ENCODE results near the gene CALCB.
A peak's percentile ranks its signal among the peaks of the same experiment; 100 is the strongest.

CALCB gene

GRCh38 chr11:15104166-15104565 lies 30.8 kb downstream of the CALCB start:
- Mint-ChIP-seq H3K4me1 (no peaks in the 10 kb centered on the region), H3K27me3 (peaks cover 8% of the 10 kb centered on the region), H3K27ac (no peak overlapping the region), H3K4me3 (no peak overlapping the region), H3K9me3 (no peaks in the 10 kb centered on the region)
- ATAC-seq (no peak), DNase-seq (no peak)

GRCh38 chr11:15106201-15106965 lies 33.0 kb downstream of the CALCB start:
- Mint-ChIP-seq H3K9me3 (no peaks in the 10 kb centered on the region), H3K27ac (peak overlapping the region in 1 of 2 donors; percentile 34), H3K4me3 (no peak overlapping the region), H3K27me3 (no peaks in the 10 kb centered on the region), H3K4me1 (no peaks in the 10 kb centered on the region)
- ATAC-seq (no peak), DNase-seq (no peak)

- H3K9me3 Mint-ChIP-seq: no peaks in the 10 kb centered on the region
- no peak overlapping the region for H3K4me3 Mint-ChIP-seq
- peak overlapping the region in 1 of 2 donors; percentile 28 for H3K27ac Mint-ChIP-seq
- no peaks in the 10 kb centered on the region for H3K27me3 Mint-ChIP-seq
- H3K4me1 Mint-ChIP-seq: no peaks in the 10 kb centered on the region
- ATAC-seq: no peak
- no peak for DNase-seq
These were observed 34.5 kb downstream of the CALCB start for GRCh38 chr11:15107730-15108515.

- H3K27me3 Mint-ChIP-seq: peaks cover 5% of the 10 kb centered on the region
- H3K4me1 Mint-ChIP-seq: peaks cover 5% of the 10 kb centered on the region
- DNase-seq: no peak
- no peak for ATAC-seq
- H3K27ac Mint-ChIP-seq: peak overlapping the region in 1 of 2 donors; percentile 28
- H3K4me3 Mint-ChIP-seq: no peak overlapping the region
- no peaks in the 10 kb centered on the region for H3K9me3 Mint-ChIP-seq
These were observed 35.3 kb downstream of the CALCB start for GRCh38 chr11:15108592-15109130.

- ATAC-seq (no peak), DNase-seq (no peak)
- Mint-ChIP-seq H3K27me3 (peaks cover 15% of the 10 kb centered on the region), H3K4me3 (no peak overlapping the region), H3K27ac (no peak overlapping the region), H3K4me1 (peaks cover 8% of the 10 kb centered on the region), H3K9me3 (no peaks in the 10 kb centered on the region)
These were observed 36.2 kb downstream of the CALCB start for GRCh38 chr11:15109602-15110001.

GRCh38 chr11:15111215-15111614 lies 37.8 kb downstream of the CALCB start:
- H3K4me1 Mint-ChIP-seq: peaks cover 15% of the 10 kb centered on the region
- H3K27me3 Mint-ChIP-seq: peaks cover 28% of the 10 kb centered on the region
- no peak overlapping the region for H3K4me3 Mint-ChIP-seq
- H3K9me3 Mint-ChIP-seq: no peaks in the 10 kb centered on the region
- no peak overlapping the region for H3K27ac Mint-ChIP-seq
- ATAC-seq (no peak), DNase-seq (no peak)

GRCh38 chr11:15112131-15112541 lies 38.7 kb downstream of the CALCB start:
- Mint-ChIP-seq H3K9me3 (no peaks in the 10 kb centered on the region), H3K27me3 (peaks cover 37% of the 10 kb centered on the region), H3K4me3 (no peak overlapping the region), H3K27ac (no peak overlapping the region), H3K4me1 (peaks cover 15% of the 10 kb centered on the region)
- ATAC-seq (no peak), DNase-seq (no peak)

- Mint-ChIP-seq H3K9me3 (no peaks in the 10 kb centered on the region), H3K27me3 (peaks cover 47% of the 10 kb centered on the region), H3K4me3 (peak overlapping the region; percentile 39 to 46), H3K4me1 (peaks cover 21% of the 10 kb centered on the region), H3K27ac (peak overlapping the region; percentile 28 to 89)
- ATAC-seq (peak; percentile 78), DNase-seq (peak in 1 of 2 donors; percentile 39)
These were observed 40.0 kb downstream of the CALCB start for GRCh38 chr11:15113381-15113780.

- Mint-ChIP-seq H3K4me3 (peak within 1 kb of the TSS; percentile 39 to 46), H3K27ac (peak within 1 kb of the TSS in 1 of 2 donors; percentile 89), H3K4me1 (peaks cover 33% of the 10 kb centered on the region), H3K27me3 (peaks cover 47% of the 10 kb centered on the region), H3K9me3 (no peaks in the 10 kb centered on the region)
- DNase-seq: no peak
- no peak for ATAC-seq
These were observed 41.4 kb downstream of the CALCB start, which contains the start of gene INSC for GRCh38 chr11:15114501-15115475. INSC (plus strand) TSS chr11:15114923; CDS start chr11:15149175, 34,252 bp downstream.

GRCh38 chr11:15115686-15116085 lies 42.3 kb downstream of the CALCB start:
- Mint-ChIP-seq H3K27ac (no peak overlapping the region), H3K27me3 (peaks cover 54% of the 10 kb centered on the region), H3K9me3 (no peaks in the 10 kb centered on the region), H3K4me3 (no peak overlapping the region), H3K4me1 (peaks cover 33% of the 10 kb centered on the region)
- ATAC-seq: no peak
- no peak for DNase-seq

- Mint-ChIP-seq H3K9me3 (no peaks in the 10 kb centered on the region), H3K27me3 (peaks cover 65% of the 10 kb centered on the region), H3K27ac (peak overlapping the region in 1 of 2 donors; percentile 37), H3K4me1 (peaks cover 33% of the 10 kb centered on the region), H3K4me3 (no peak overlapping the region)
- DNase-seq: no peak
- no peak for ATAC-seq
These were observed 44.4 kb downstream of the CALCB start for GRCh38 chr11:15117751-15118150.

- DNase-seq (peak; percentile 26 to 60), ATAC-seq (peak; percentile 94)
- Mint-ChIP-seq H3K4me1 (peaks cover 30% of the 10 kb centered on the region), H3K27me3 (peaks cover 68% of the 10 kb centered on the region), H3K9me3 (no peaks in the 10 kb centered on the region), H3K4me3 (no peak overlapping the region), H3K27ac (peak overlapping the region in 1 of 2 donors; percentile 48)
These were observed 45.0 kb downstream of the CALCB start for GRCh38 chr11:15118431-15118830.

GRCh38 chr11:15119352-15119751 lies 46.0 kb downstream of the CALCB start:
- DNase-seq (no peak), ATAC-seq (peak; percentile 19)
- Mint-ChIP-seq H3K9me3 (no peaks in the 10 kb centered on the region), H3K4me3 (no peak overlapping the region), H3K4me1 (peaks cover 25% of the 10 kb centered on the region), H3K27ac (peak overlapping the region in 1 of 2 donors; percentile 64), H3K27me3 (peaks cover 59% of the 10 kb centered on the region)

GRCh38 chr11:15119826-15120225 lies 46.4 kb downstream of the CALCB start:
- no peak overlapping the region for H3K4me3 Mint-ChIP-seq
- peak overlapping the region in 1 of 2 donors; percentile 57 for H3K27ac Mint-ChIP-seq
- DNase-seq (no peak), ATAC-seq (peak; percentile 27)
- no peaks in the 10 kb centered on the region for H3K9me3 Mint-ChIP-seq
- peaks cover 23% of the 10 kb centered on the region for H3K4me1 Mint-ChIP-seq
- H3K27me3 Mint-ChIP-seq: peaks cover 54% of the 10 kb centered on the region

- Mint-ChIP-seq H3K27me3 (peaks cover 32% of the 10 kb centered on the region), H3K4me1 (peaks cover 8% of the 10 kb centered on the region), H3K27ac (no peak overlapping the region), H3K9me3 (no peaks in the 10 kb centered on the region), H3K4me3 (no peak overlapping the region)
- no peak for ATAC-seq
- no peak for DNase-seq
These were observed 50.5 kb downstream of the CALCB start for GRCh38 chr11:15123849-15124248.

Data from stimulated activated naive CD8-positive, alpha-beta T cell treated with anti-CD3 and anti-CD28 coated beads, Interleukin-15, amount 100 ng/mL, for 72 hours (primary cell).